ENCODE measurements around the gene SLC5A10. TPM values are rescaled to one million over a fixed set of nuclear protein-coding genes. Genes with fewer than 3 reads are reported as not detected.
"Not testable (repeated sequence)": the region's sequence is repeated elsewhere in the genome, so short reads cannot be mapped to it uniquely, and the experiment has no call there.

Gene SLC5A10
- total RNA-seq, 1 experiment from 2014 or later: not detected

DNA sequence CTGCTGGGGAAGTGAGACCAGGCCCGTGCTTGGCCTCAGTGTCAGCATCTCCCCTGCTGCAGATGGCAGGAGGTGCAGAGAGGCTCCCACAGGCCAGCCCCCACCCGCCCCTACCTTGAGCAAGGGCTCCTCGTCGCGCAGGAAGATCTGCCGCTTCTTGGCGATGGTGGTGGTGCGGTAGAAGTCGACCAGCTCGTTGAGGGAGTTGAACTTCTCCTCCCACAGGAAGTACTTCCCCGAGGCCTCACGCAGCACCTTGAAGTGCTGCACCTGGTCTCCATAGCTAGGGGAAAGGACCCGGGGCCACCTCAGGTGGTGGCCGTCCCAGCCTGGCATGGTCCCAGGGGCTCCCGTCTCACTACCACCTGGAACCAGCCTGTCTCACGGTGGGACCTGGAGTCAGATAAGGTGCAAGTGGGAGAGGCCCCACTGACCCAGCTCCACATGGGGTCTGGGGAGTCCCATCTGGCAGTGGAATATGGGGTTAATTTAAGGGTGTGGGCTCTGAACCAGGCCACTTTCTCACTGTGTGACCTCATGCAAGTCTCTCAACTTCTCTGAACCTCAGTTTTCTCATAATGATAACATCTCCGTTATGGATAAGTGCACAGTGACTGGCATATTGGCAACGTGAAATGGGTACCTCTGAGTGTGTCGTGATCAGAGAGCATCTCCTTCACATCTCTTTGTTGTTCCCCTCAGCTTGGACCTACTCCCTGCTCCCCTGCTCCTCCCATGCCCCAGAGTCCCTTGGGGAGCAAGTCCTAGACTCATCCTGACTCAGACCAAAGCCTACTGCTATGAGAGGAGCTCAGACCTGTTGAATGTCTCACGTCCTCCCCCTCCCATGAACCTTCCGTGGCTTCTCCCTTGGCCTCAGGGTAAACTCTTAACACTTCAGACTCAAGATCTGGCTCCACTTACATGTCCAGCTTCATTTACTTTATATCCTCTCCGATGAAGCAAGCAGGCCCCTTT lies 72.4 kb downstream of the SLC5A10 start:
- Histone ChIP-seq H3K18ac (ENCODE audit: insufficient read length, low read depth, low read length) (no peak overlapping the region), H3K27me3 (ENCODE audit: insufficient read depth, low read length) (no peaks in the 10 kb centered on the region), H2BK12ac (ENCODE audit: insufficient read length, low read depth, low read length) (no peak overlapping the region), H3K4me2 (ENCODE audit: insufficient read depth, insufficient read length, low read length) (no peak overlapping the region), H3K23me2 (ENCODE audit: insufficient read length, low read depth, low read length, poor library complexity, severe bottlenecking) (no peaks in the 10 kb centered on the region), H3K9me3 (ENCODE audit: control insufficient read depth, low read depth, low read length) (no peaks in the 10 kb centered on the region), H3K79me1 (ENCODE audit: insufficient read depth, low read depth, low read length, poor library complexity, severe bottlenecking) (no peaks in the 10 kb centered on the region), H3K27ac (ENCODE audit: insufficient read length, low read depth, low read length) (no peak overlapping the region), H2AK5ac (ENCODE audit: insufficient read length, low read length) (no peak overlapping the region), H3K4ac (ENCODE audit: low read depth, low read length) (no peak overlapping the region), H2BK15ac (ENCODE audit: low read depth, low read length) (no peak overlapping the region), H3K4me1 (ENCODE audit: insufficient read depth, low read length) (no peaks in the 10 kb centered on the region), H3K14ac (ENCODE audit: insufficient read depth, low read length) (no peak overlapping the region; the same call in 1 of the 2 replicates), H4K5ac (ENCODE audit: insufficient read length, low read depth, low read length) (no peak overlapping the region), H3T11ph (ENCODE audit: low read length) (no peak overlapping the region), H2BK120ac (ENCODE audit: low read depth, low read length, poor library complexity, severe bottlenecking) (no peak overlapping the region), H3K23ac (ENCODE audit: insufficient read length, low read depth, low read length) (no peak overlapping the region), H2BK20ac (ENCODE audit: low read depth, low read length, poor library complexity, severe bottlenecking) (no peak overlapping the region), H4K91ac (ENCODE audit: insufficient read length, low read depth, low read length) (no peak overlapping the region), H4K8ac (replicated peaks; ENCODE audit: insufficient read length, low read depth, low read length) (no peak overlapping the region), H4K20me1 (ENCODE audit: control insufficient read depth, insufficient read depth, insufficient read length) (no peaks in the 10 kb centered on the region), H3K9ac (ENCODE audit: extremely low read depth, insufficient read length, low read length) (no peak overlapping the region), H2AFZ (ENCODE audit: low read length) (no peak overlapping the region), H3K56ac (ENCODE audit: insufficient read length, low read depth, low read length) (no peak overlapping the region), H3K79me2 (ENCODE audit: insufficient read depth, low read length) (no peaks in the 10 kb centered on the region), H2BK5ac (ENCODE audit: insufficient read length, low read length) (no peak overlapping the region)
- no CpG with 5 or more reads among the region's 22 CpGs for WGBS (ENCODE audit: extremely low coverage, insufficient read length, low lambda C conversion rate)
- no peaks in the 10 kb centered on the region for H3K9me3 Mint-ChIP-seq
- H3K27ac Mint-ChIP-seq: peak overlapping the region in 2 of 3 experiments; percentile 8 to 11; a peak in 3 of 7 replicates
- peaks cover 0 to 9% of the 10 kb centered on the region in 2 experiments; a peak in 2 of 4 replicates for H3K4me1 Mint-ChIP-seq
- peaks cover under 1% of the 10 kb centered on the region; the same call in 1 of the 2 replicates for H3K27me3 Mint-ChIP-seq (ENCODE audit: low read depth)
- no peak for DNase-seq
- H3K36me3 Mint-ChIP-seq (ENCODE audit: insufficient read depth in 1 of 3, low read depth in 3 of 3): no peaks in the 10 kb centered on the region
- TF ChIP-seq CTCF (conservative IDR thresholded peaks at IDR 0.05): no peak
- no peak overlapping the region for H3K4me3 Mint-ChIP-seq

- H3K23ac ChIP-seq (ENCODE audit: insufficient read length, low read depth, low read length); H2BK120ac ChIP-seq (ENCODE audit: low read depth, low read length, poor library complexity, severe bottlenecking); H4K20me1 ChIP-seq (ENCODE audit: control insufficient read depth, insufficient read depth, insufficient read length); H2BK15ac ChIP-seq (ENCODE audit: low read depth, low read length); H3T11ph ChIP-seq (ENCODE audit: low read length); H3K27ac Mint-ChIP-seq; H3K9me3 Mint-ChIP-seq; H2BK5ac ChIP-seq (ENCODE audit: insufficient read length, low read length); H4K91ac ChIP-seq (ENCODE audit: insufficient read length, low read depth, low read length); H3K56ac ChIP-seq (ENCODE audit: insufficient read length, low read depth, low read length); H3K23me2 ChIP-seq (ENCODE audit: insufficient read length, low read depth, low read length, poor library complexity, severe bottlenecking); H3K18ac ChIP-seq (ENCODE audit: insufficient read length, low read depth, low read length); H2BK20ac ChIP-seq (ENCODE audit: low read depth, low read length, poor library complexity, severe bottlenecking); H3K4ac ChIP-seq (ENCODE audit: low read depth, low read length); H4K5ac ChIP-seq (ENCODE audit: insufficient read length, low read depth, low read length); H3K9me3 ChIP-seq (ENCODE audit: control insufficient read depth, low read depth, low read length); H3K27ac ChIP-seq (ENCODE audit: insufficient read length, low read depth, low read length); H3K14ac ChIP-seq (ENCODE audit: insufficient read depth, low read length); H2BK12ac ChIP-seq (ENCODE audit: insufficient read length, low read depth, low read length); H2AK5ac ChIP-seq (ENCODE audit: insufficient read length, low read length); H3K79me1 ChIP-seq (ENCODE audit: insufficient read depth, low read depth, low read length, poor library complexity, severe bottlenecking); H2AFZ ChIP-seq (ENCODE audit: low read length); H4K8ac ChIP-seq (replicated peaks; ENCODE audit: insufficient read length, low read depth, low read length); H3K4me2 ChIP-seq (ENCODE audit: insufficient read depth, insufficient read length, low read length); H3K79me2 ChIP-seq (ENCODE audit: insufficient read depth, low read length); H3K4me1 ChIP-seq (ENCODE audit: insufficient read depth, low read length); H3K4me1 Mint-ChIP-seq; H3K9ac ChIP-seq (ENCODE audit: extremely low read depth, insufficient read length, low read length); H3K27me3 Mint-ChIP-seq (ENCODE audit: low read depth); H3K36me3 Mint-ChIP-seq (ENCODE audit: insufficient read depth in 1 of 3, low read depth in 3 of 3); H3K27me3 ChIP-seq (ENCODE audit: insufficient read depth, low read length); H3K4me3 Mint-ChIP-seq; DNase-seq: not testable (repeated sequence)
- no CpG with 5 or more reads among the region's 11 CpGs for WGBS (ENCODE audit: extremely low coverage, insufficient read length, low lambda C conversion rate)
Measured at GRCh38 chr17:19028671-19029070, 76.7 kb downstream of the SLC5A10 start.
